Stimulated activated CD4-positive, alpha-beta T cell treated with anti-CD3 and anti-CD28 coated beads, Interleukin-4, amount 100 ng/mL, for 24 hours (primary cell): Measurements from ENCODE around the gene SERPINI2.
"Not testable (repeated sequence)": the region's sequence is repeated elsewhere in the genome, so short reads cannot be mapped to it uniquely, and the experiment has no call there.

Source experiments
- DNase-seq: peaks from one replicate; pipeline ENCODE4 v3.0.0-alpha.2; 2020

The SERPINI2 gene

GRCh38 chr3:167445491-167445890 lies 28.4 kb downstream of the SERPINI2 start:
- no peak for DNase-seq

GRCh38 chr3:167441256-167441655 lies 32.6 kb downstream of the SERPINI2 start:
- DNase-seq = no peak

GRCh38 chr3:167437428-167438139 lies 36.3 kb downstream of the SERPINI2 start:
- DNase-seq = no peak

GRCh38 chr3:167426962-167427361 lies 46.9 kb downstream of the SERPINI2 start:
- DNase-seq = not testable (repeated sequence)

GRCh38 chr3:167422396-167422795 lies 51.4 kb downstream of the SERPINI2 start:
- not testable (repeated sequence) for DNase-seq

- no peak for DNase-seq
Observed at GRCh38 chr3:167409611-167410010, 64.2 kb downstream of the SERPINI2 start.

- no peak for DNase-seq
Observed at GRCh38 chr3:167406876-167407492, 66.9 kb downstream of the SERPINI2 start.

- DNase-seq = no peak
Observed at GRCh38 chr3:167397826-167398225, 76.0 kb downstream of the SERPINI2 start.

GRCh38 chr3:167396075-167396474 lies 77.8 kb downstream of the SERPINI2 start:
- no peak for DNase-seq

GRCh38 chr3:167394003-167394402 lies 79.8 kb downstream of the SERPINI2 start:
- no peak for DNase-seq
